Ishikawa (cell line): ENCODE data around the gene TPST2.

Experiments
- CREB1 ChIP-seq: IDR thresholded peaks from 2 replicates; pipeline ENCODE4 v1.6.1; 2012; ENCODE audit warnings: low read depth
- FOXM1 ChIP-seq: IDR thresholded peaks from 2 replicates; pipeline ENCODE4 v1.6.1; 2012; ENCODE audit warnings: low read depth, borderline replicate concordance
- RAD21 ChIP-seq: IDR thresholded peaks from 2 replicates; pipeline ENCODE4 v1.6.1; 2012; ENCODE audit warnings: low read depth
- TAF1 ChIP-seq: IDR thresholded peaks from 2 replicates; pipeline ENCODE4 v1.6.1; 2012; ENCODE audit warnings: low read depth, mild to moderate bottlenecking

GRCh38 chr22:26541167-26541819 lies 48.6 kb downstream of the TPST2 start:
- TF ChIP-seq TAF1 (no peak), CREB1 (no peak), RAD21 (no peak), FOXM1 (no peak)
